Astrocyte of the cerebellum (primary cell): ENCODE results near the gene TMEM63C.

Source experiments
- DNase-seq: peaks from one replicate; pipeline ENCODE4 v3.0.0-alpha.2; 2011; ENCODE audit warnings: low read depth
- H3K4me3 ChIP-seq: 2 replicates; pipeline ENCODE4 v1.5.1; 2011; ENCODE audit warnings: mild to moderate bottlenecking, low read depth, low read length, moderate library complexity
- in situ Hi-C: cut with HindIII; loops from 2 replicates; pipeline ENCODE4 v1.10.0; 2017; ENCODE audit warnings: low sequenced_read_pairs
- TF ChIP-seq, protein P1 (sequence below): IDR thresholded peaks from 2 replicates; pipeline ENCODE4 v1.5.1; 2012; ENCODE audit warnings: low read length, low read depth, moderate library complexity, mild to moderate bottlenecking; ENCODE audit errors: missing control alignments

The TMEM63C gene

DNA sequence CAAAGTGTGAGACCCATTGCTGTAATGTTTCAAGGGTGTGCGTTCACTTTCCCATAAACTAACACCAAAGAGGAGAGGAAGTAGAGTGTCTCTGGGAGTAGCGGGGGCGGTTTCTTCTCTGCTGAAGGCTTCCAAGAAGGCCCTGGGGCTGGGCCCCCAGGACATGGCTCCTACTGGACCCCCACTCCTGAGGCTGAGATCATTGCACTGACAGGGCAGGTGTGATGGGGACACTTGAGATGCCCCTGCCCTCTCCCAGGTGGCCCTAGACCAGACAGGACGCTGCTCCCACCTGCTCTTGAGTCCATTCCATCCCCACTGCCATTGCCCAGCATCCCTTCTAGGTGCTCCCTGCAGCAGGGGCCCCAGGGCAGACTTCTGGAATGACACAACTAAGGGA is 20.1 kb downstream of the TMEM63C start:
- TF ChIP-seq, protein P1, sequence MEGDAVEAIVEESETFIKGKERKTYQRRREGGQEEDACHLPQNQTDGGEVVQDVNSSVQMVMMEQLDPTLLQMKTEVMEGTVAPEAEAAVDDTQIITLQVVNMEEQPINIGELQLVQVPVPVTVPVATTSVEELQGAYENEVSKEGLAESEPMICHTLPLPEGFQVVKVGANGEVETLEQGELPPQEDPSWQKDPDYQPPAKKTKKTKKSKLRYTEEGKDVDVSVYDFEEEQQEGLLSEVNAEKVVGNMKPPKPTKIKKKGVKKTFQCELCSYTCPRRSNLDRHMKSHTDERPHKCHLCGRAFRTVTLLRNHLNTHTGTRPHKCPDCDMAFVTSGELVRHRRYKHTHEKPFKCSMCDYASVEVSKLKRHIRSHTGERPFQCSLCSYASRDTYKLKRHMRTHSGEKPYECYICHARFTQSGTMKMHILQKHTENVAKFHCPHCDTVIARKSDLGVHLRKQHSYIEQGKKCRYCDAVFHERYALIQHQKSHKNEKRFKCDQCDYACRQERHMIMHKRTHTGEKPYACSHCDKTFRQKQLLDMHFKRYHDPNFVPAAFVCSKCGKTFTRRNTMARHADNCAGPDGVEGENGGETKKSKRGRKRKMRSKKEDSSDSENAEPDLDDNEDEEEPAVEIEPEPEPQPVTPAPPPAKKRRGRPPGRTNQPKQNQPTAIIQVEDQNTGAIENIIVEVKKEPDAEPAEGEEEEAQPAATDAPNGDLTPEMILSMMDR: no peak
- in situ Hi-C loops: no loop called here

DNA sequence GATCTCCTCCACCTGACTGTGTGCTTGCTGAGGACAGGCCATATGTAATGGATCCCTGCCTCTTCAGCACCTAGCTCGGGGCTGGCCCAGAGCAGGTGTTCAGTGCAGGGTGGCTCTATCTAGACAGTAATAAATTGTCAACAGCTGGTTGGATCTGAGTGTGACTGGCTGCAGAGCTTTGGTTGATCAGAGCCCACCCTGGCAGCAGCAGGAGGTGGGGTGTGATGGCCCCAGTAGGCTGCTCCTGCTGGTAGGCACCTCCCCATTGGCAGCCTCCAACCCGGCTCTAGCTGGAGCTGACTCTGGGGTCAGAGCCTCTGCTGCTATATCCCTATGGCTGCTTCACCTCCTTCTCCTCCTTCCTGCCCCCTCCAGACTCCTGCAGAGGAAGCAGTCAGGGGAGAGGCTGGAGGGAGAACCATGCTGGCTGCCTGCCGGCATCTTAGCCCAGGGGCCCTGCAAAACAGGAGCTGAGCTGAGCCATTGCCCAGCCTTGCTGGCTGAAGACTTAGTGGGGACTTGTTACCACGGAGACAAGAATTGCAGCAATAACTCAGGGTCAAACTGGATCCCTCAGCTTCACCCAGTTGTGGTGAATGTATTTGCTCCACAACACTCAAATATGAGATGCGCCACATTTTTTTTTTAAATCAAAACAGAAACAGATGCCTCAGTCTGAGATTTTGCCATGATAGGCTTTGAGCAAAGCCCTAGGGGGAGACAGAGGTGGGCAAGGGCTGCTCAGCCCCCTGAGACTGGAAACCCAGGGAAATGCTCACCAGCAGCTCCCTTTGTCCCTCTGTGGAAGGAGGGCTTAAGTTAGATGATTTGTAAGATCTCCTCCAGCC is 22.2 kb downstream of the TMEM63C start:
- in situ Hi-C loops: no loop called here
- H3K4me3 ChIP-seq: no peak overlapping the region
- TF ChIP-seq, protein P1: no peak
- DNase-seq: no peak

More for the DNA sequence above, 20.1 kb downstream of the TMEM63C start:
- H3K4me3 ChIP-seq: no peak overlapping the region
- DNase-seq: no peak

DNA sequence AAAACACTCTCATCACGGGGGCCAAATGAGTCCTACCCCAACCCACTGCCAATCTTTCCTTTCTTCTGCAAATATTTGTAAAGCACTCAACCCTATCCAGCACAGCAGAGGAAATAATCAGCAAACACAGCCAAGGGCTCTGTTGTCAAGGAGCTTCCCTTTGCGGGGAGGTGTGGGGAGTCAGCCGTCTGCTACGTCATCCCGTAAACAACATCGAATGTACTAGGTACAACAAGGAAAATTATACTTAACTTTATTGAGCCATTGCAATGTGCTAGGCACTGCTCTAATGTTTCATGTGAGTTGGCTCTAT is 22.8 kb downstream of the TMEM63C start:
- H3K4me3 ChIP-seq: no peak overlapping the region
- TF ChIP-seq, protein P1: no peak
- in situ Hi-C loops: no loop called here
- no peak for DNase-seq

DNA sequence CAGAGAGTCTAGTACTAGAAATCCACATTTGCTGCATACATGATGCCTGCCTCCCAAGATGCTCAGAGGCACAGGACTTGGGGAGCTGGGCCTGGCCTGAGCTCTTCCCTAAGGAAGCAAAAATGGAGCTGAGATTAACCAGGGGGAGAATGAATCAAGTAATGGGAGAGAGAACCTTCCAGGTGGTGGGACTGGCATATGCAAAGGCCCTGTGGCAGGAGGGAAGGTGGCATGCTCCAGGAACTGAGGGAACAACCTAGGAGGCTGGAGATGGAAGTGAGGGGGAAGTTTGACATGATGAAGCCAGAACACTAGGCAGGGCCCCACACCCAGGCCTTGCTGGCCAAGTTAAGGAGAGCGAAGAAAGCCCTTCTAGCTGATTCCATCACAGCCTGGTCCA is 23.3 kb downstream of the TMEM63C start:
- DNase-seq: no peak
- TF ChIP-seq, protein P1: no peak
- no peak overlapping the region for H3K4me3 ChIP-seq
- in situ Hi-C loops: no loop called here

DNA sequence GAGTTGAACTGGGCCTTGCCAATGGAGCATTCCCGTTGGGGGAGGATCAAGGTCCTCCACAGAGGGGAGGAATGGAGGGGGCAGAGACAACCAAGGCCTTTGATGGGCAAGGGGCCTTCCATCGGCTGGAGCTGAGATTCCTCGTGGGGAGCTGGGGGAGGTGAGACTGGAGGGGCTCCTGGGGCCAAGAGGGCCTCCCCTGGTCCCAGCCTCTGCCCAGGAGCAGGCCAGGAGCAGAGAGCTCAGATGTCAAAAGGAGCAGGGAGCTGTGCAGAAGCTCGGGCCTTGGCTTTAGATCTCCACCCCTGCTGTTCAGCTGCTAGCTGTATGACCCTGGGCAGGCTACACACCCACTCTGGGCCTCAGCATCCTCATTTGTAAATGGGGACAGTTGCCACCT is 24.0 kb downstream of the TMEM63C start:
- in situ Hi-C loops: no loop called here
- TF ChIP-seq, protein P1: no peak
- no peak overlapping the region for H3K4me3 ChIP-seq
- no peak for DNase-seq

DNA sequence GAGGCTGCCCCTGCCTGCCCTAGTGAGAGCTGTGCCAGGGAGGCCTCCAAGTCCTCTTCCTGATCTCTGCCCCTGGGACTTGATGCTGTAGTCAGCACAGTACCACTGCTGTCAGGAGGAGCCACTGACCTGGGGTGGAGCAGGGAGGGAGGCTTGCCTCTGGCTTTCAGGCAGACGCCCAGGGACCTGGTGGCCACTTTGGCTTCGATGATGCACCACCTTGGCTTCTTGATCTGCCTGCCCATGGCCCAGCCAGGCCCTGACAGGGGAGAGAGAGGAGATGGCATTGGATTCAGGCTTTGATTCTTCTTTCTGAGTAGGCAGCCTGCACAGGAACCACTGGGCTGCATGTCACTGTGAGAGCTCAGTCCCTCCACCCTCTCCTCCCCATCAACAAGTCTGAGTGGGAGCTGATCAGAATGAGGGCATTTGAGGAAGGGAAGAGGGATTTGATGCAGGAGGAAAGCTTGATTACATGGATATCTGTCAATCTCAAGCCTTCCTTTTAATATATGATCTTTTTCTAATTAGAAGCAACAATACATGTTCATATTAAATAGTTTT is 24.7 kb downstream of the TMEM63C start:
- H3K4me3 ChIP-seq: no peak overlapping the region
- TF ChIP-seq, protein P1: no peak
- DNase-seq: no peak
- in situ Hi-C loops: no loop called here
